GM11168 (cell line): ENCODE results near the gene RAB3C.

ENCODE experiments used
- in situ Hi-C: fragments of 300-500 bp; cut with MboI; formaldehyde crosslinking; loops from one replicate; pipeline ENCODE4 v1.12.0; 2022; ENCODE audit warnings: low sequenced_read_pairs; ENCODE audit not compliant: unreplicated experiment

RAB3C gene

DNA sequence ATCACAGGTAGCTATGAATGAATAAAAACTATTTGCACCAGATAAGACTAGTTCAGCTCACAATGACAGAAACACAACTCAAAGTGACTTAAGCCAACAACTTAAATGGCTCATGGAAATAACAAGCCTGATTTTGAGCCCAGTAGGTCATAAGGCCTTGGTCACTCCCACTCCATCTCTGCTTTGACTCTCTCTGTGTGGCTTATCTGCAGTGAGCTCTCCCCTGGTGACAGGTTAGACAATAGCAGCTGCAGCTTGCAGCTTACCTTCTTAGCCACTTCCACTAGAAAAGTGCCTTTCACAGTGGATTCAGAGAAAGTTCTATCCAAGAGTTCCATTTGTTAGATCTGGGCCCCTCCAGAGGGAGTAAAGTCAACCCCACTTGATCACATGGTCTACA lies 315.7 kb downstream of the RAB3C start:
- in situ Hi-C loops, result loop anchor here (10.0 kb wide), 2 partner anchors 276 to 476 kb away; no protein-coding TSS in a partner anchor

DNA sequence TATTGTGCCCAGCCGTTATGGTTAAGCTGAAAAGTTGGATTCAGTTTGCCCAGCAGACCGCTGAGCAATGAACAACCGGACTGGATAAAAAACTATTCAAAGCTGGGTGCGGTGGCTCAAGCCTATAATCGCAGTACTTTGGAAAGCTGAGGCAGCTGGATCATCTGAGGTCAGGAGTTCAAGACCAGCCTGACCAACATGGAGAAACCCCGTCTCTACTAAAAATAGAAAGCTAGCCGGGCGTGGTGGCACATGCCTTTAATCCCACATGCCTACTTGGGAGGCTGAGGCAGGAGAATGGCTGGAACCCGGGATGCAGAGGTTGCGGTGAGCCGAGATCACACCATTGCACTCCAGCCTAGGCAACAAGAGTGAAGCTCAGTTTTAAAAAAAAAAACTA lies 318.4 kb downstream of the RAB3C start:
- in situ Hi-C loops, result no loop called here

DNA sequence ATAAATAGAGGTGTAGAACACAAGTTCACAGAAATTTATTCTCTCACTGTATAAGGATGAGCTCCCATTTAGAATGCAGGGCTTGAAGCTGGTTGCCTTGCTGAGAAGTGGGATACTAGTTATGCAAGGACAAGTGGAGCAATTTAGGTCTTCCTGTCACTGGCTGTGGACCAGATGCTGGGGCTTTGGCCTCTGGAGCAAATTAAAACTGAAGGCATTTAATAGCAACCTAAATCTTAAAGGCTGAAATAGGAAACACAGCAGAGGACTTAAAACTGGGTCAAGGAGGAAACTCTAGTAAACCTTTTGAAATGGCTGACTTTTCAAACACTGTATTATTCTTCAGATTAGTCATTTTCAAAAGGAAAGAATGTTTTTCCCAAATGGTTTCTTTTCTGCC lies 319.4 kb downstream of the RAB3C start:
- in situ Hi-C loops, result no loop called here

DNA sequence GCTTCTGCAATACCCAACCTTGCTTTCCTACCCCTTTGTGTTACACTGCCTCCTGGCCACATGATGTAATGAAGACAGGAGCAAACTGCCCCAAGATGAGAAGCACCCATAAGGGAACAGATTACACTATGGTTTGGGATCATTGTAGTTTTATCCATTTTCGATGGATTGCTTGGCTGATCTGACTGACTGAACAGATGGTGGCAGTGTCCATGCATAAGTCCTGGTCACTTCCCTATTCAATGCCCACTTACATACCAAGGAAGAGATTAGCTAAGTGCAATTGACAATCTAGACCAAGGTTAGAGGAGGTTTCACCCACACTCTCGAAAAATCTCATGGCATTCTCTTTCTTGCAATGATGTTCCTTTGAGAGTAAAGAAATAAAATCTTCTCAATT lies 319.9 kb downstream of the RAB3C start:
- in situ Hi-C loops, result no loop called here

DNA sequence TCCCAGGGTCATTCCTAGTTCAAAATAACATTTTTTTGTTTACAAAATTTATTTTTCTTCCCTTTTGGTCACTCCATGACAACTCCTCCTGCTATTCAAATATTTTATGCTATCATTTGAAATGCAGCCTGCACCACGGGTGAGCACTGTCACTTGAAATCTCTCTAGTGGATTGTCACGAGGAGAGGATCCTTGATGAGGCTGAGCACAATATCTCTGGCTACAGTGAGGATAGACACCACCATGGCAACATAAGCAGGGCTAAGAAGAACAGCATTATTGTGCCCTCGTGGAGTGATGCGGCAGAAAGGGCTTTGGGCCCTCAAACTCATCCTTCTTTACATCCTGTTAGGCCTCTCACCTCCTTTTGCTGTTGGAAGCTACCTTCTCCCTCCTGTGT lies 321.9 kb downstream of the RAB3C start:
- in situ Hi-C loops, result no loop called here

DNA sequence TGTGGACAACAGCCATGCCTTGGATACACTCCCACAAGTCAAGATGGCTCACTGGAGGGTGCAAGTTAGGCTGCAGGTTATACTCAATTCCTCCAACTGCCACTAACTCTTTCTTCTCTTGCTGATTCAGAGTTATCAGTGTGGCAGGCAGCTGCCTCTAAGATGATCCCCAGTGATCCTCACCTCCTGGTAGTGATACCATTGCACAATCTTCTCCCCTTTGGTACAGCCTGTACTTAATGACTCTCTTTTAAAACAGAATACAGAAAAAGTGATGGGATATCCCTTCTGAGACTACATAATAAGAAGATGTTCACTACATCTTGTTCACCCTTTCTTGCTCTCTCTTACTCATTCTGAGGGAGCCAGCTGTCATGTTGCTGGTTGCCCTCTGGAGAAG lies 323.1 kb downstream of the RAB3C start:
- in situ Hi-C loops, result no loop called here
